ENCODE data around the gene ADPRH. TPM values are rescaled to one million over a fixed set of nuclear protein-coding genes. Genes with fewer than 3 reads are reported as not detected.
"Not testable (repeated sequence)": the region's sequence is repeated elsewhere in the genome, so short reads cannot be mapped to it uniquely, and the experiment has no call there.

The ADPRH gene
- total and polyA plus RNA-seq, 9 donors, result 2.1 to 14.6 (median 4.5) TPM

DNA sequence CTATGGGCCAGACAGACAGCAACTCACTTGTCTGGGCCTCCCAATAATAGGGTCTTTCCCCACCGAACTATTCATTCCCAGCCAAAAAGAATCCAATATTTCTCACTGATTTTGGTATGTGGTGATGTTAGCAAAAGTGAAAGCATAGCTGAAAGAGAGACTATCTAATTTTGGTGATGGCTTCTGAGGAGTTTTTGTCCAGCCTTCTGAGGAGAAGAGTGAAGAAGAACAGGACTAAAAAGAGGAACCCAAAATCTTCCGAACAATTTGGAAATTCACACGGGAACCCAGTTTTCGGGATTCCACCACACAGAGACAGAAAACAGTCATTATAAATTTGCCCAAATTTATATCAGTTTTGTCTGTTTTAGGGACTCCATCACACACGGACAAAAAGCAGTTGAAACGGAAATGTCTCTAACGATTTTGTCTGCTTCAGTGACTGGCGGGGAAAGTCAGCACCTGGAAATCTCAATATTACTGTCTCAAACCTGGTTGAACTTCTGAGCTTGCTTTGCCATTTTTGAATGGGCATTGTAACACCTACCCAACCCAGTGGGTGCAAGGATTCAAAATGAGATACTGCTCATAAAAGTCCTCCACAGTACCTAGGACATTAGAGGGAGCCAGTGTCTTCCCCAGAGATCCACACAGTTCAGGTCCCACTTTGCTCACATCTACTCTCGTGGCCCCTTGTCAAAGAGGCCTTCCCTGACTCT lies 28.9 kb upstream of the ADPRH start:
- Histone ChIP-seq H3K27me3 (no peaks in the 10 kb centered on the region), H3K36me3 (no peaks in the 10 kb centered on the region), H3K4me1 (ENCODE audit: insufficient read depth) (no peaks in the 10 kb centered on the region), H3K9me3 (no peaks in the 10 kb centered on the region), H3K4me3 (no peak overlapping the region), H3K27ac (no peak overlapping the region)
- WGBS, 3 donors, result 93 to 94% (median 93%) methylated on average over 9 of the region's 9 CpGs
- intact Hi-C loops (cut with DNase I), result no loop called here
- DNase-seq, result no peak
- TF ChIP-seq, protein P1, sequence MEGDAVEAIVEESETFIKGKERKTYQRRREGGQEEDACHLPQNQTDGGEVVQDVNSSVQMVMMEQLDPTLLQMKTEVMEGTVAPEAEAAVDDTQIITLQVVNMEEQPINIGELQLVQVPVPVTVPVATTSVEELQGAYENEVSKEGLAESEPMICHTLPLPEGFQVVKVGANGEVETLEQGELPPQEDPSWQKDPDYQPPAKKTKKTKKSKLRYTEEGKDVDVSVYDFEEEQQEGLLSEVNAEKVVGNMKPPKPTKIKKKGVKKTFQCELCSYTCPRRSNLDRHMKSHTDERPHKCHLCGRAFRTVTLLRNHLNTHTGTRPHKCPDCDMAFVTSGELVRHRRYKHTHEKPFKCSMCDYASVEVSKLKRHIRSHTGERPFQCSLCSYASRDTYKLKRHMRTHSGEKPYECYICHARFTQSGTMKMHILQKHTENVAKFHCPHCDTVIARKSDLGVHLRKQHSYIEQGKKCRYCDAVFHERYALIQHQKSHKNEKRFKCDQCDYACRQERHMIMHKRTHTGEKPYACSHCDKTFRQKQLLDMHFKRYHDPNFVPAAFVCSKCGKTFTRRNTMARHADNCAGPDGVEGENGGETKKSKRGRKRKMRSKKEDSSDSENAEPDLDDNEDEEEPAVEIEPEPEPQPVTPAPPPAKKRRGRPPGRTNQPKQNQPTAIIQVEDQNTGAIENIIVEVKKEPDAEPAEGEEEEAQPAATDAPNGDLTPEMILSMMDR (IDR thresholded peaks at IDR 0.05), result no peak
- TF ChIP-seq EP300 (IDR thresholded peaks at IDR 0.05) (no peak), POLR2A (IDR thresholded peaks at IDR 0.05) (no peak)

DNA sequence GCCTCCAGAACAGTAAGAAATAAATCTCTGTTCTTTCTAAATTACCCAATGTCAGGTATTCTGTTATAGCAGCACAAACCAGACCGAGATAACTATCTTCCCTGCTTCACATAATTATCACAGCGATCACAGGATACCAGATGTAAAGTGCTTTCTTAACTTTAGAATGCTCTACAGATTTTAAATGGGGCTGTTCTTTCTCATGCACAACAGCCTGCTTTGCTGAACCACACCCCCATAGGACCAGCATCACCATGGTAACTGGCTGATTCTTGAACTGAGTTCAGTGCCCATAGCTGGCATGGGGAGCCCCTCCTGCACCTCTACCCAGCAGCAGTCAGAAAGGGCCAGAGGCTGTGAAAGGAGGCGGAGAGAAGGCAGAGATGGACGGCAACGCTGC lies 27.7 kb upstream of the ADPRH start:
- intact Hi-C loops (cut with DNase I), result no loop called here
- no peak for DNase-seq
- Histone ChIP-seq H3K4me1 (ENCODE audit: insufficient read depth) (no peaks in the 10 kb centered on the region), H3K36me3 (no peaks in the 10 kb centered on the region), H3K27me3 (no peaks in the 10 kb centered on the region), H3K27ac (no peak overlapping the region), H3K9me3 (no peaks in the 10 kb centered on the region), H3K4me3 (no peak overlapping the region)
- WGBS, 3 donors, result 82 to 89% (median 88%) methylated on average over 5 of the region's 5 CpGs
- no peak for TF ChIP-seq POLR2A (IDR thresholded peaks at IDR 0.05)
- TF ChIP-seq, protein P1 (IDR thresholded peaks at IDR 0.05), result no peak

DNA sequence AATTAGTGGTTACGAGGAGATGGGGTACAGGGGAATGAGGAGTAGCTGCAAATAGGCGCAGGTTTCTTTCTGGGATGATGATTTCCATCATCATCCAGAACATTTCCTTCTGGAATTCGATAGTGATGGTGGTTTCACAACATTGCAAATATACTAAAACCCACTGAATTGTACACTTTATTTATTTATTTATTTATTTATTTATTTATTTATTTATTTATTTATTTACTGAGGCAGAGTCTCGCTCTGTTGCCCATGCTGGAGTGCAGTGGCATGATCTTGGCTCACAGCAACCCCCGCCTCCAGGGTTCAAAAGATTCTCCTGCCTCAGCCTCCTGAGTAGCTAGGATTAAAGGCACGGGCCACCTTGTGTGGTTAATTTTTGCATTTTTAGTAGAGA lies 26.4 kb upstream of the ADPRH start:
- H3K4me3 ChIP-seq; H3K4me1 ChIP-seq (ENCODE audit: insufficient read depth); H3K27ac ChIP-seq; DNase-seq; intact Hi-C loops (cut with DNase I); H3K9me3 ChIP-seq; H3K27me3 ChIP-seq; H3K36me3 ChIP-seq: not testable (repeated sequence)
- WGBS, 3 donors, result 92 to 94% (median 93%) methylated on average over 6 of the region's 6 CpGs

DNA sequence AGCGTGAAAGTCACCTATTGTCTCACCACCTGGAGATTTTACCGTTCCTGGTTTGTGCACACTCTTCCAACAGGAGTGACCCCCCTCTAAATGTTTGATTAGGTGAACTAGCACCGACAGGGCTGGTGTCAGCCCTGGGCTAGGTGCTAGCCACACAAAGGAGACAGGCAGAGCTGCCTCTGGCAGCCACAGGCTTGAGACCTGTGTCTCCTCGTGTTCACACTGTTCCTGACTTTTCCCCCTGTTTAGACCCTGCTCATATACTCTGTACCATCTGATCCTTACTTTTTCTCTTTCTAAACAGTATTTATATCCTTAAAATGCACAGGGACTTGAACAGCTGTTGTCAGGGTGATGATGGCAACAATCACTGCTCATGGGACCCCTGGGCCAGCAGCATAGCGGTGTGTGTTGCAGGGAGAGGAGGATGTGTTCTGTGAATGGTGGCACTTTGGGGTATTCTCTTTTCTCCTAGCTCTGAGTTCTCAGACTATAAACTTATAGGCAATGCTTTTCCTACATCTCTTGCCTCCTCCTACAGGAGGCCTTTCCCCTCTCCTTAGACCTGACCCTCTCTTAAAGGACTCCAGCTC lies 25.4 kb upstream of the ADPRH start:
- WGBS, 3 donors, result 65 to 69% (median 66%) methylated on average over 5 of the region's 5 CpGs
- Histone ChIP-seq H3K9me3 (no peaks in the 10 kb centered on the region), H3K27me3 (no peaks in the 10 kb centered on the region), H3K36me3 (no peaks in the 10 kb centered on the region), H3K4me3 (no peak overlapping the region), H3K4me1 (ENCODE audit: insufficient read depth) (no peaks in the 10 kb centered on the region), H3K27ac (no peak overlapping the region)
- DNase-seq, result no peak
- TF ChIP-seq EP300 (IDR thresholded peaks at IDR 0.05) (no peak), POLR2A (IDR thresholded peaks at IDR 0.05) (no peak)
- TF ChIP-seq, protein P1 (IDR thresholded peaks at IDR 0.05), result no peak
- intact Hi-C loops (cut with DNase I), result no loop called here

DNA sequence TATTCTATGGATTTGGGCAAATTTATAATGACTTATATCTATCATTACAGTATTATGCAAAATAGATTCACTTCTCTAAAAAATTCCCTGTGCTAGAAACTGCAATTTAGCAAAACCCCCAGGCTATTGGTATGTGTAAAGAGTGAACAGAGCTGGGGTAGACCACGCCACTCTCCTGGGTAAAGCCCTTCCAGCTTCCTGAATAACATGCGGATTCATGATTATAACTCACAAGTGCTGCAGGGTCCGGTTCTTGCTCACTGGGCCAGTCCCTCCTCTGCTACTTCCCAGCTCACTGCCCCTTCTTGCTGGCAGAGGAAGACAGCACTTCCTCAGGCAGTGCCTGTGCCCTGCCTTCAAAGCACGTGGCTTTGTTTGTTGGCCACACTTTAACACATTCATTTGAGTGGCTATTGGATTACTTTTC lies 24.0 kb upstream of the ADPRH start:
- H3K36me3 ChIP-seq, result no peaks in the 10 kb centered on the region
- H3K9me3 ChIP-seq, result no peaks in the 10 kb centered on the region
- H3K4me3 ChIP-seq, result no peak overlapping the region
- H3K27ac ChIP-seq, result no peak overlapping the region
- intact Hi-C loops (cut with DNase I), result no loop called here
- H3K4me1 ChIP-seq (ENCODE audit: insufficient read depth), result no peaks in the 10 kb centered on the region
- no peaks in the 10 kb centered on the region for H3K27me3 ChIP-seq
- 72 to 81% (median 74%) methylated on average over 4 of the region's 4 CpGs for WGBS, 3 donors
- TF ChIP-seq EP300 (IDR thresholded peaks at IDR 0.05) (no peak), POLR2A (IDR thresholded peaks at IDR 0.05) (no peak)
- TF ChIP-seq, protein P1 (IDR thresholded peaks at IDR 0.05), result no peak
- no peak for DNase-seq

All from ovary (tissue), 9 donors.